Effector CD8-positive, alpha-beta T cell (primary cell): ENCODE results near the gene ENGASE.

ENCODE experiments used
- DNase-seq: peaks from one replicate; lab custom pipeline; 2025; lab: John Stamatoyannopoulos, UW

ENGASE gene

GRCh38 chr17:79115487-79115886 lies 40.9 kb downstream of the ENGASE start:
- no peak for DNase-seq

GRCh38 chr17:79116575-79117368 lies 42.1 kb downstream of the ENGASE start:
- DNase-seq = no peak

GRCh38 chr17:79117905-79118487 lies 43.4 kb downstream of the ENGASE start:
- DNase-seq = no peak

- DNase-seq = no peak
Observed at GRCh38 chr17:79118924-79119323, 44.3 kb downstream of the ENGASE start.

GRCh38 chr17:79120259-79120658 lies 45.6 kb downstream of the ENGASE start:
- no peak for DNase-seq

GRCh38 chr17:79123988-79124387 lies 49.4 kb downstream of the ENGASE start:
- DNase-seq = no peak

- no peak for DNase-seq
Observed at GRCh38 chr17:79124513-79125209, 50.0 kb downstream of the ENGASE start.

GRCh38 chr17:79125503-79125902 lies 50.9 kb downstream of the ENGASE start:
- DNase-seq = no peak

- no peak for DNase-seq
Observed at GRCh38 chr17:79126139-79126538, 51.5 kb downstream of the ENGASE start.

- DNase-seq = no peak
Observed at GRCh38 chr17:79127534-79128135, 53.0 kb downstream of the ENGASE start.

GRCh38 chr17:79129523-79129922 lies 54.9 kb downstream of the ENGASE start:
- DNase-seq = no peak

GRCh38 chr17:79130536-79131273 lies 56.1 kb downstream of the ENGASE start:
- DNase-seq = no peak

GRCh38 chr17:79131274-79131635 lies 56.6 kb downstream of the ENGASE start:
- DNase-seq = no peak

- no peak for DNase-seq
Observed at GRCh38 chr17:79131701-79132100, 57.1 kb downstream of the ENGASE start.

GRCh38 chr17:79132271-79133064 lies 57.8 kb downstream of the ENGASE start:
- no peak for DNase-seq

GRCh38 chr17:79133214-79133613 lies 58.6 kb downstream of the ENGASE start:
- DNase-seq = no peak

GRCh38 chr17:79133985-79134384 lies 59.4 kb downstream of the ENGASE start:
- DNase-seq = no peak

GRCh38 chr17:79135011-79135410 lies 60.4 kb downstream of the ENGASE start:
- DNase-seq = no peak

- no peak for DNase-seq
Observed at GRCh38 chr17:79135628-79136405, 61.2 kb downstream of the ENGASE start.
